Stimulated activated CD4-positive, alpha-beta T cell treated with anti-CD3 and anti-CD28 coated beads, TNF-alpha, amount 100 ng/mL, for 4 hours (primary cell): ENCODE data around the gene DPYSL5.

ENCODE experiments used
- DNase-seq, 3 experiments: peaks; one replicate each; pipeline ENCODE4 v3.0.0-alpha.2; 2020; ENCODE audit warnings: low read depth in 3 of 3

Gene DPYSL5

DNA sequence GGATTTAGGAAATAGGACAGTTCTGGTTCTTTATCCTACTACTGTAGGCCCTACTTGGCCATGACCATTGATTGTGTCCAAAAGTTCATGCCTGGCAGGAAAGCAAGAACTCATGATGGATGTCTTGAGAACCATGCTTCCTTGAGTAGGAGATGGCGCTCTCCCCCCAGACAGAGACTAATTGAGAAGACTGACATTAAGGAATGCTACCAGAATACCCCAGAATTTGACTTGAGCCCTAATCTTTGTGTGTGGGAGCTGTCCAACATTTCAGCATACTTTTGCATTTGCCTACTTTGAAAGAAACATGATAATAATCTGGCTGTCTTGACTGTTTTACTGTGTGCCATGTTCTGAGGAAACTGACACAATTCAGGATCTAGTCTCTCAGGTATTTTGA is 145.8 kb downstream of the DPYSL5 start:
- DNase-seq = no peak

DNA sequence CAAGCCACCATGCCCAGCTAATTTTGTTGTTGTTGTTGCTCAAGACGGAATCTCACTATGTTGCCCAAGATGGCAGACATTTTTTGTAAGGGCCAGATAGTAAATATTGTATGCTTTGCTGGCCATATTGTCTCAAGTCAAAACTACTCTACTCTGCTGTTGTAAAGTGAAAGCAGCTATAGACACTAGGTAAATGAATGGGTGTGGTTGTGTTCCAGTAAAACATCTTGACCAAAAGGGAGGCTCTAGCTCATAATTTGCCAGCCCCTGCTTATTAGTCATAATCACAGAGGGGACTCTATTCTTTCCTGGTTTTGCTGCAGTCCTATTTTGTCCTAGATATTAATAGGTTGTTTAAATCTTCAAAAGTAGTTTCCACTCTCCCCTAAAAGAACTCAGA is 147.1 kb downstream of the DPYSL5 start:
- DNase-seq = no peak

- no peak for DNase-seq
Observed at GRCh38 chr2:26997394-26997793, 149.5 kb downstream of the DPYSL5 start.

DNA sequence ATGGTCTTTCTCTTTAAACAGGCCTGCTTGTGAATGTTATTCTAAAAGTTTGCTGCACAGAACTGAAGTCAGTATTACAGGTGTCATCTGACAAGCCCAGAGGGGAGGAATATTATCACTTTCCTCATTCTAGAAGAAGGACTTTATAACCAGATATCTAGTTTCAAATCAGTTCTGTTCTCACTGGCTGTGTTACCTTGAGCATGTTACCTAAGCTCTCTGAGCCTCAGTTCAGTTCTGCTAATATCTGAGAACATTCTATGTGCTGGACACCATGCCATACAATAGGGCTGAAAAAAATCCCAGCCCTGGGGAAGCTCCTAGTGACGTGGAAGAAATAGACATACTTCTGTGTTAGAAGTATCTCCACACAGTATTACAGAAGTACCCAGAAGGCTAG is 150.4 kb downstream of the DPYSL5 start:
- DNase-seq = no peak
